ENCODE data around the gene RFC1. TPM values are rescaled to one million over a fixed set of nuclear protein-coding genes. Genes with fewer than 3 reads are reported as not detected.
"Not testable (repeated sequence)": the region's sequence is repeated elsewhere in the genome, so short reads cannot be mapped to it uniquely, and the experiment has no call there.

Gene RFC1
- total and polyA plus RNA-seq, 2 donors (not counting 1 experiment from before 2014, with no cell fraction given): 31.3 to 44.4 TPM

- no peak for DNase-seq (ENCODE audit: low read depth in 2 of 2)
- no peak for TF ChIP-seq EZH2 (IDR thresholded peaks at IDR 0.05; ENCODE audit: low read length, missing control alignments)
- no peak for TF ChIP-seq CTCF (conservative IDR thresholded peaks at IDR 0.05 in 1 of 2, IDR thresholded peaks at IDR 0.05 in 1 of 2; ENCODE audit: low read depth in 1 of 2, low read length in 2 of 2)
- no peaks in the 10 kb centered on the region for H3K79me2 ChIP-seq (ENCODE audit: control insufficient read depth, insufficient read depth, low read length)
- no peaks in the 10 kb centered on the region for H3K27me3 ChIP-seq (ENCODE audit: control insufficient read depth, insufficient read depth, low read length)
- no peak overlapping the region for H3K9ac ChIP-seq (ENCODE audit: insufficient read depth, low read length)
- no peaks in the 10 kb centered on the region for H3K9me3 ChIP-seq (ENCODE audit: control insufficient read depth, insufficient read depth, low read depth, low read length)
- H2AFZ ChIP-seq (ENCODE audit: low read length): no peak overlapping the region
- H3K27ac ChIP-seq (ENCODE audit: insufficient read depth, low read length): no peak overlapping the region
- no peaks in the 10 kb centered on the region for H4K20me1 ChIP-seq (ENCODE audit: control insufficient read depth, extremely low read depth, insufficient read depth, low read length)
- H3K4me2 ChIP-seq (ENCODE audit: extremely low read depth, insufficient read depth, low read length): no peak overlapping the region
- no peaks in the 10 kb centered on the region for H3K4me1 ChIP-seq (ENCODE audit: control insufficient read depth, extremely low read depth, insufficient read depth, low read length)
- H3K36me3 ChIP-seq (ENCODE audit: control insufficient read depth, insufficient read depth, low read length): no peaks in the 10 kb centered on the region
- H3K4me3 ChIP-seq (replicated peaks in 1 of 4; ENCODE audit: control extremely low read depth in 1 of 4, insufficient read depth in 1 of 4, low read depth in 3 of 4, low read length in 4 of 4): no peak overlapping the region
Observed at GRCh38 chr4:39383690-39384089, 17.5 kb upstream of the RFC1 start.

DNA sequence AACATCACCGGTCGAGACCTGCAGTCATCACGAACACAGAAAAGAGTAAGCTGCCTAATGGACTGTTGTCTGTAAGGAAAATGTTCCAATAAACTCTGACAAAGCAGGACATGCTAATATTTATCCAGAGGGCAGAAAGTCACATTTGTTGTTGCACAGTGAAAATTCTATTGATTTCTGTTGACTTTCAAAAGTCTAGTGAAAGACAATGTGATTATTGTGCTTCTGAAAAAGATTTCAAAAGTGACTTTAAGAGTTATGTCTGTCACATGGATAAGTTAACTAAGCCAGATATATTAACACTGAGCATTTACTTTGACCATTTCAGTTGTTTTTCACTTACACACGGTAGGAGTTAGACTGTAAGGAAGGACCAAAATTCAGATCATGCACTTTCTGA, 9.3 kb upstream of the RFC1 start:
- Histone ChIP-seq H3K79me2 (ENCODE audit: control insufficient read depth, insufficient read depth, low read length) (no peaks in the 10 kb centered on the region), H3K9me3 (ENCODE audit: control insufficient read depth, insufficient read depth, low read depth, low read length) (no peaks in the 10 kb centered on the region), H3K4me2 (ENCODE audit: extremely low read depth, insufficient read depth, low read length) (no peak overlapping the region), H4K20me1 (ENCODE audit: control insufficient read depth, extremely low read depth, insufficient read depth, low read length) (no peaks in the 10 kb centered on the region), H3K27ac (ENCODE audit: insufficient read depth, low read length) (no peak overlapping the region), H3K4me3 (replicated peaks in 1 of 4; ENCODE audit: control extremely low read depth in 1 of 4, insufficient read depth in 1 of 4, low read depth in 3 of 4, low read length in 4 of 4) (no peak overlapping the region), H2AFZ (ENCODE audit: low read length) (no peak overlapping the region), H3K4me1 (ENCODE audit: control insufficient read depth, extremely low read depth, insufficient read depth, low read length) (no peaks in the 10 kb centered on the region), H3K27me3 (ENCODE audit: control insufficient read depth, insufficient read depth, low read length) (no peaks in the 10 kb centered on the region), H3K9ac (ENCODE audit: insufficient read depth, low read length) (no peak overlapping the region), H3K36me3 (ENCODE audit: control insufficient read depth, insufficient read depth, low read length) (no peaks in the 10 kb centered on the region)
- TF ChIP-seq CTCF (conservative IDR thresholded peaks at IDR 0.05 in 1 of 2, IDR thresholded peaks at IDR 0.05 in 1 of 2; ENCODE audit: low read depth in 1 of 2, low read length in 2 of 2) (no peak), EZH2 (IDR thresholded peaks at IDR 0.05; ENCODE audit: low read length, missing control alignments) (no peak)
- no peak for DNase-seq (ENCODE audit: low read depth in 2 of 2)

DNA sequence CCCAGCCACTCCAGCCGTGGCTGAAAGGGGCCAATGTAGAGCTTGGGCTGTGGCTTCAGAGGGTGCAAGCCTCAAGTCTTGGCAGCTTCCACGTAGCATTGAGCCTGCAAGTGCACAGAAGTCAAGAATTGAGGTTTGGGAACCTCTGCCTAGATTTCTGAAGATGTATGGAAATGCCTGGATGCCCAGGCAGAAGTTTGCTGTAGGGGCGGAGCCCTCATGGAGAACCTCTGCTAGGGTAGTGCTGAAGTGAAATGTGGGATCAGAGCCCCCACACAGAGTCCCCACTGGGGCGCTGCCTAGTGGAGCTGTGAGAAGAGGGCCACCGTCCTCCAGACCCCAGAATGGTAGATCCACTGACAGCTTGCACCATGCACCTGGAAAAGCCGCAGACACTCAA, 5.0 kb upstream of the RFC1 start:
- H3K4me2 ChIP-seq (ENCODE audit: extremely low read depth, insufficient read depth, low read length); H3K27ac ChIP-seq (ENCODE audit: insufficient read depth, low read length); H3K4me1 ChIP-seq (ENCODE audit: control insufficient read depth, extremely low read depth, insufficient read depth, low read length); H3K9me3 ChIP-seq (ENCODE audit: control insufficient read depth, insufficient read depth, low read depth, low read length); H3K27me3 ChIP-seq (ENCODE audit: control insufficient read depth, insufficient read depth, low read length); H3K4me3 ChIP-seq (replicated peaks in 1 of 4; ENCODE audit: control extremely low read depth in 1 of 4, insufficient read depth in 1 of 4, low read depth in 3 of 4, low read length in 4 of 4); DNase-seq (ENCODE audit: low read depth in 2 of 2); H4K20me1 ChIP-seq (ENCODE audit: control insufficient read depth, extremely low read depth, insufficient read depth, low read length); H3K36me3 ChIP-seq (ENCODE audit: control insufficient read depth, insufficient read depth, low read length); H3K79me2 ChIP-seq (ENCODE audit: control insufficient read depth, insufficient read depth, low read length); H2AFZ ChIP-seq (ENCODE audit: low read length); H3K9ac ChIP-seq (ENCODE audit: insufficient read depth, low read length): not testable (repeated sequence)

Data from fibroblast of lung (primary cell).